GM12891 (cell line): ENCODE data around the gene RHBDD2.
"Not testable (repeated sequence)": the region's sequence is repeated elsewhere in the genome, so short reads cannot be mapped to it uniquely, and the experiment has no call there.

Source experiments
- POLR2A ChIP-seq: IDR thresholded peaks from 2 replicates; pipeline ENCODE4 v1.6.1; 2011; ENCODE audit warnings: low read depth, low read length, control low read depth
- POLR2AphosphoS5 ChIP-seq: IDR thresholded peaks from 2 replicates; pipeline ENCODE4 v1.6.1; 2011; ENCODE audit warnings: low read depth, low read length, control low read depth
- POU2F2 ChIP-seq: IDR thresholded peaks from 2 replicates; pipeline ENCODE4 v1.6.1; 2011; ENCODE audit warnings: low read depth, mild to moderate bottlenecking, control low read depth, low read length, moderate library complexity
- SPI1 ChIP-seq: IDR thresholded peaks from 2 replicates; pipeline ENCODE4 v1.6.1; 2011; ENCODE audit warnings: low read depth, low read length, control low read depth
- TAF1 ChIP-seq: IDR thresholded peaks from 2 replicates; pipeline ENCODE4 v1.6.1; 2011; ENCODE audit warnings: low read depth, low read length, control low read depth

DNA sequence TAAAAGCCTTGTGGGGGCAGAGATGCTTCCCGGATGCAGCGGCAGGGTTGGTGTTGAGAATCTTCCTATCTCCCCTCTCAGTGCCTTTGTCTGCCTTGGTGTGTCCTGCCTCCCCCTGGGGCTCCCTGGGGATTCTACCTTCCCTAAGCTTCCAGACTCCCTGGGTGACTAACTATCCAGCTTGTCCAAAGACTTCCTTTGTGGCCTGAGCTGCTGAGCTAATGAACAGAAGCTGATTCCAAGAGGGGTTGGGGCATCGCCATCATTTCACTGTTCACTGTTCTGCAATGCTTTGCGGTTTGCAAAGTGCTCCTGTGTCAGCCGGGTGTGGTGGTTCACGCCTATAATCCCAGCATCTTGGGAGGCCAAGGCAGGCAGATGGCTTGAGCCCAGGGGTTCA lies 45.2 kb upstream of the RHBDD2 start:
- TF ChIP-seq POLR2AphosphoS5, TAF1, SPI1, POLR2A, POU2F2: not testable (repeated sequence)
